ENCODE measurements around the gene USP33. TPM values are rescaled to one million over a fixed set of nuclear protein-coding genes. Genes with fewer than 3 reads are reported as not detected.
A peak's percentile ranks its signal among the peaks of the same experiment; 100 is the strongest.
"Not testable (repeated sequence)": the region's sequence is repeated elsewhere in the genome, so short reads cannot be mapped to it uniquely, and the experiment has no call there.

Gene USP33
- total RNA-seq, 1 donor, result 90.3 TPM

DNA sequence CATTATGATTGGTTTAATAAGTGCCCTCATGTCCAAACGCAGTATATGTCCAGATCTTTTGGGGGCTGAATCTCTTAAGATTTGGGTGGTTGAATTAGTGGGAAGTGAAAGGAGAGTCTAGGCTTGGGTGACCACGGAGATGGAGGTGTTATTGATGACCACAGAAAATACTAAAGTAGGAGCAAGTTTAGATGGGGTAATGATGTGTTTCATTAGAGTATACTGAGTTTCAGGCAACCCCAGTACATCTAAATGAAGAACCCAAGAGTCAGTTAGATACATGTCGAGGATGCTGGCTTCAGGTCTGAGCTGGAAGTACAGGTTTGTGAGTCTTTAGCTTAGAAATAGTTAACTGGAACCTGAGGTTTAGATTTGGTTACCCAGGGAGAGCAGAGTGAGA lies 70.7 kb downstream of the USP33 start:
- Histone ChIP-seq H3K4me3 (ENCODE audit: low read length) (no peak overlapping the region), H3K9me3 (ENCODE audit: low read depth, low read length) (no peaks in the 10 kb centered on the region), H3K27me3 (ENCODE audit: insufficient read depth, low read length) (no peaks in the 10 kb centered on the region), H3K4me1 (ENCODE audit: insufficient read depth, low read length) (peaks cover 3% of the 10 kb centered on the region)

GRCh38 chr1:77687519-77687906 lies 72.1 kb downstream of the USP33 start:
- Histone ChIP-seq H3K4me1 (ENCODE audit: insufficient read depth, low read length) (peaks cover 8% of the 10 kb centered on the region), H3K4me3 (ENCODE audit: low read length) (no peak overlapping the region), H3K9me3 (ENCODE audit: low read depth, low read length) (no peaks in the 10 kb centered on the region), H3K27me3 (ENCODE audit: insufficient read depth, low read length) (no peaks in the 10 kb centered on the region)

- peaks cover 10% of the 10 kb centered on the region for H3K4me1 ChIP-seq (ENCODE audit: insufficient read depth, low read length)
- H3K27me3 ChIP-seq (ENCODE audit: insufficient read depth, low read length), result no peaks in the 10 kb centered on the region
- H3K4me3 ChIP-seq (ENCODE audit: low read length), result no peak overlapping the region
- H3K9me3 ChIP-seq (ENCODE audit: low read depth, low read length), result no peaks in the 10 kb centered on the region
Observed at GRCh38 chr1:77686796-77687518, 72.7 kb downstream of the USP33 start.

GRCh38 chr1:77683160-77684148 lies 76.2 kb downstream of the USP33 start:
- Histone ChIP-seq H3K4me1 (ENCODE audit: insufficient read depth, low read length) (peaks cover 17% of the 10 kb centered on the region), H3K9me3 (ENCODE audit: low read depth, low read length) (no peaks in the 10 kb centered on the region), H3K27me3 (ENCODE audit: insufficient read depth, low read length) (no peaks in the 10 kb centered on the region), H3K4me3 (ENCODE audit: low read length) (peak overlapping the region; percentile 73)

- no peaks in the 10 kb centered on the region for H3K9me3 ChIP-seq (ENCODE audit: low read depth, low read length)
- H3K4me1 ChIP-seq (ENCODE audit: insufficient read depth, low read length), result peaks cover 17% of the 10 kb centered on the region
- H3K27me3 ChIP-seq (ENCODE audit: insufficient read depth, low read length), result no peaks in the 10 kb centered on the region
- peak within 1 kb of the TSS; percentile 73 for H3K4me3 ChIP-seq (ENCODE audit: low read length)
Observed at GRCh38 chr1:77682460-77683159, 77.0 kb downstream of the USP33 start, which contains the start of gene ZZZ3. Gene ZZZ3 (minus strand): TSS chr1:77682658. CDS start chr1:77633354, 49,304 bp downstream.

DNA sequence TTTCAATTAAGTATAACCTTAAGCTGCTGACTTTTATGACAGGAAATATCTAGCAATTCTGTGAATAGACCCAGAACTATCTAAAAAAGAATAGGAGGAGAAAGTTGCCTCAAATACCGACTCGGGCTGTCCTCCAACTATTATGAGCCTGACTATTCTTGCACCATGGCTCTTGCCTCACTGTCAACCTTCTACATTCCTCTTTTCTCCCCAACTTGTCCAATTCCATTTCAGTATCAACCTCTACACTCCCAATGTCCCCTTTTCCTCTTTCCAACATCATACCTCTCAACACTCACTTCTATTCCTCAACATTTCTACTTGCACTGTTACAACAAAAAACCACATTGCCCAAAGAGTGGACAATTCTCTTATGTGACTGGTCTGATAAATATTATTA lies 79.5 kb downstream of the USP33 start:
- Histone ChIP-seq H3K4me1 (ENCODE audit: insufficient read depth, low read length) (peaks cover 17% of the 10 kb centered on the region), H3K27me3 (ENCODE audit: insufficient read depth, low read length) (no peaks in the 10 kb centered on the region), H3K9me3 (ENCODE audit: low read depth, low read length) (no peaks in the 10 kb centered on the region), H3K4me3 (ENCODE audit: low read length) (no peak overlapping the region)

DNA sequence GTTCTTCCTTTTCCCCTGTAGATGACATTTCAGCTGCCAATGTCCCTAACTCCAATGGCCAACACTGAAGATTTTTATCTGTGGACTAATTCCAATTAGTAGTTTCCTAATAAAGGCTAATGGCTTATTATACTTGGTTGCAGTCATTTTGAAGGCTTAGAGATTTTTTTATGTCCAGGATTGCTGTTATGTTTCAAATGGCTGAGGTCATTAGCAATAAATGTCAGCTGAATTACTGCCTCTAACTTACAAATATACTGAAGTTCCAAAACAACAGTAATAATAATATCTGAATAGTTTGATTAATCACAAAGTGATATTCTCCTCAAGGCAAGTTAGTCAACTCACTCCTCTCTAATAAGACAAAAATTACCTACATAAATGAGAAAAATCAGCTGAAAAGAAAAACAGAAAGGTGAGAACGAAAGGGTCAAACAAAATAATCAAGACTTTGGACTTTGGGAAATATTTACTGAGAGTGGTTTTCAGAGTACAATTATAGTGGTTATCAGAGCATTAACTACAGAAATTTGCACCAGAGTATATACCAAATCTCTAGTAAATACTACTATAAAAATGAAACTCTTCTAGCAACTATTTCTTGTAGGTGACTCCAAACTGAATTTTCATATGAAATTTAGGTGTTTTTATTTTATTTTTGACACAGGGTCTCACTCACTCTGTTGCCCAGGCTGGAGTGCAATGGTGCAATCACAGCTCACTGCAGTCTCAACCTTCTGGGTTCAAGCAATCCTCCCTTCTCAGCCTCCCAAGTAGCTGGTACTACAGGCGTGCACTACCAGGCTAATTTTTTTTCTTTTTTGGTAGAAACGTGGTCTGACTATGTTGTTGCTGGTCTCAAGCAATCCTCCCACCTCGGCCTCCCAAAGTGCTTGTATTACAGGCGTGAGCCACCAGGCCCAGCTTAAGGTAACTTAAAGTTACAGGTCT lies 80.7 kb downstream of the USP33 start:
- H3K9me3 ChIP-seq (ENCODE audit: low read depth, low read length), result no peaks in the 10 kb centered on the region
- no peaks in the 10 kb centered on the region for H3K27me3 ChIP-seq (ENCODE audit: insufficient read depth, low read length)
- H3K4me1 ChIP-seq (ENCODE audit: insufficient read depth, low read length), result peaks cover 14% of the 10 kb centered on the region
- H3K4me3 ChIP-seq (ENCODE audit: low read length), result no peak overlapping the region

GRCh38 chr1:77674807-77675206 lies 84.8 kb downstream of the USP33 start:
- not testable (repeated sequence) for H3K4me1 ChIP-seq (ENCODE audit: insufficient read depth, low read length); H3K27me3 ChIP-seq (ENCODE audit: insufficient read depth, low read length); H3K9me3 ChIP-seq (ENCODE audit: low read depth, low read length); H3K4me3 ChIP-seq (ENCODE audit: low read length)

GRCh38 chr1:77673716-77674355 lies 85.8 kb downstream of the USP33 start:
- no peak overlapping the region for H3K4me3 ChIP-seq (ENCODE audit: low read length)
- H3K9me3 ChIP-seq (ENCODE audit: low read depth, low read length), result no peaks in the 10 kb centered on the region
- H3K4me1 ChIP-seq (ENCODE audit: insufficient read depth, low read length), result no peaks in the 10 kb centered on the region
- H3K27me3 ChIP-seq (ENCODE audit: insufficient read depth, low read length), result no peaks in the 10 kb centered on the region

- H3K4me1 ChIP-seq (ENCODE audit: insufficient read depth, low read length), result no peaks in the 10 kb centered on the region
- no peaks in the 10 kb centered on the region for H3K27me3 ChIP-seq (ENCODE audit: insufficient read depth, low read length)
Observed at GRCh38 chr1:77673030-77673429, 86.6 kb downstream of the USP33 start.

DNA sequence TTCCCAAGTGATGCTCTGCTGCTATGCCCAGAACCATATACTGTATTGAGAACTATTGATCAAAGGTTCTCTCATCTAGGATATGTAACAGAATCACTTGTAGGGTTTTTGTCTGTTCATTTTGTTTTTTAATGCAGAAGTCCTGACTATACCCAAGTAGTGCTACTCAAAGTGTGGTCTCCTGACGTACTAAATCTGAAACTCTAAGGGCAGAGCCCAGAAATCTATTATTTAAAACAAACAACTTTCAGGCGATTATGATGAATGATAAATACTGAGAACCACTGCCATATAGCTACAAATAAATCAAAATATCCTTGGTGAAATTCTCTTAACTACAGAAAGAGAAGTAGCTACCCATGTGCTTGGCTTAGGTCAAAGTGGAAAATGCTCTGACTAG lies 87.3 kb downstream of the USP33 start:
- no peaks in the 10 kb centered on the region for H3K9me3 ChIP-seq (ENCODE audit: low read depth, low read length)
- H3K4me3 ChIP-seq (ENCODE audit: low read length), result no peak overlapping the region
- H3K4me1 ChIP-seq (ENCODE audit: insufficient read depth, low read length), result no peaks in the 10 kb centered on the region
- H3K27me3 ChIP-seq (ENCODE audit: insufficient read depth, low read length), result no peaks in the 10 kb centered on the region

More at GRCh38 chr1:77673030-77673429, 86.6 kb downstream of the USP33 start:
- Histone ChIP-seq H3K4me3 (ENCODE audit: low read length) (no peak overlapping the region), H3K9me3 (ENCODE audit: low read depth, low read length) (no peaks in the 10 kb centered on the region)

GRCh38 chr1:77671836-77672235 lies 87.8 kb downstream of the USP33 start:
- no peaks in the 10 kb centered on the region for H3K9me3 ChIP-seq (ENCODE audit: low read depth, low read length)
- H3K4me3 ChIP-seq (ENCODE audit: low read length), result no peak overlapping the region
- no peaks in the 10 kb centered on the region for H3K27me3 ChIP-seq (ENCODE audit: insufficient read depth, low read length)
- H3K4me1 ChIP-seq (ENCODE audit: insufficient read depth, low read length), result no peaks in the 10 kb centered on the region

DNA sequence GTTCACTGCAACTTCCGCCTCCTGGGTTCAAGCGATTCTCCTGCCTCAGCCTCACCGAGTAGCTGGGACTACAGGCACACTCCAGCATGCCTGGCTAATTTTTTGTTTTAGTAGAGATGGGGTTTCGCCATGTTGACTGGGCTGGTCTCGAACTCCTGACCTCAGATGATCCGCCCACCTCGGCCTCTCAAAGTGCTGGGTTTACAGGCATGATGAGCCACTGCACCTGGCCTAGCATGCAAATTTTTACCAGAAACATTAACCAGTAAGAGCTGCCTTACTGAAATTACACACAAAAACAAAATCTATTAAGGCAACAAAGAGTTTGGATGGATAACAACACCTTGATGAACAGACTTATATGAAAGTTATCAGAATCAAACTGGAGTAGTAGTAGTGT lies 89.3 kb downstream of the USP33 start:
- no peak overlapping the region for H3K4me3 ChIP-seq (ENCODE audit: low read length)
- no peaks in the 10 kb centered on the region for H3K9me3 ChIP-seq (ENCODE audit: low read depth, low read length)
- no peaks in the 10 kb centered on the region for H3K4me1 ChIP-seq (ENCODE audit: insufficient read depth, low read length)
- H3K27me3 ChIP-seq (ENCODE audit: insufficient read depth, low read length), result no peaks in the 10 kb centered on the region

All from mononuclear cell (primary cell).